ENCODE data around the gene KCNK18.

KCNK18 gene

GRCh38 chr10:117189557-117189956 is 7.7 kb upstream of the KCNK18 start:
- Histone ChIP-seq H3K27me3 (ENCODE audit: insufficient read depth, poor library complexity, severe bottlenecking) (no peaks in the 10 kb centered on the region), H3K4me1 (ENCODE audit: insufficient read depth, poor library complexity, severe bottlenecking) (peaks cover 19% of the 10 kb centered on the region), H3K27ac (ENCODE audit: poor library complexity, severe bottlenecking) (no peak overlapping the region), H3K36me3 (ENCODE audit: low read depth) (no peaks in the 10 kb centered on the region), H3K4me3 (ENCODE audit: severe bottlenecking) (no peak overlapping the region), H3K9me3 (ENCODE audit: severe bottlenecking) (no peaks in the 10 kb centered on the region)
- ATAC-seq (ENCODE audit: low read depth) (no peak), DNase-seq (ENCODE audit: low spot score) (no peak)
- no peak for TF ChIP-seq CTCF (IDR thresholded peaks at IDR 0.05; ENCODE audit: poor library complexity, severe bottlenecking)

DNA sequence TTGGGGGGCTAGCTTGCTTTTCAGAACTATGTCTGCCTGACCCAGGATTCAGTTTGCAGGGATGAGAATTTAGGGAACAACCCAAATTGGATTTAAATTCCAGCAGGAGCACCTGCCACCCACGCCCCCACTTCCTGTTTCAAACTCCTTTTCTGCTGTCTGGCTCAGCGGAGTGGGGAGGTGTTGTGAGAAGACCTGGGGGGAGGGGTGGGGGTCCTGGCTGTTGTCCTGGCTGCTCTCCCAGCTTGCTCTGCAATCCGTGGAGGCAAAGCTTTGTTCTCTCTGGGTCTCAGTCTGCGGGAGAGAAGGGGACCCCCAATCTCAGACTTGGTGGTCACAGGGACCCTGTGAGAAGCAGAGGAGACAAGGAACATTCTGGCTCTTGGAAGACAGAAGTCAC is 799 bp downstream of the KCNK18 start:
- no peak for ATAC-seq (ENCODE audit: low read depth)
- H3K36me3 ChIP-seq (ENCODE audit: low read depth): no peaks in the 10 kb centered on the region
- no peaks in the 10 kb centered on the region for H3K4me1 ChIP-seq (ENCODE audit: insufficient read depth, poor library complexity, severe bottlenecking)
- no peak for DNase-seq (ENCODE audit: low spot score)
- TF ChIP-seq CTCF (IDR thresholded peaks at IDR 0.05; ENCODE audit: poor library complexity, severe bottlenecking): no peak
- no peaks in the 10 kb centered on the region for H3K9me3 ChIP-seq (ENCODE audit: severe bottlenecking)
- H3K27ac ChIP-seq (ENCODE audit: poor library complexity, severe bottlenecking): no peak overlapping the region
- H3K4me3 ChIP-seq (ENCODE audit: severe bottlenecking): no peak overlapping the region
- no peaks in the 10 kb centered on the region for H3K27me3 ChIP-seq (ENCODE audit: insufficient read depth, poor library complexity, severe bottlenecking)

- Histone ChIP-seq H3K9me3 (ENCODE audit: severe bottlenecking) (no peaks in the 10 kb centered on the region), H3K4me3 (ENCODE audit: severe bottlenecking) (no peak overlapping the region), H3K36me3 (ENCODE audit: low read depth) (no peaks in the 10 kb centered on the region), H3K27ac (ENCODE audit: poor library complexity, severe bottlenecking) (no peak overlapping the region), H3K27me3 (ENCODE audit: insufficient read depth, poor library complexity, severe bottlenecking) (no peaks in the 10 kb centered on the region), H3K4me1 (ENCODE audit: insufficient read depth, poor library complexity, severe bottlenecking) (no peaks in the 10 kb centered on the region)
- TF ChIP-seq CTCF (IDR thresholded peaks at IDR 0.05; ENCODE audit: poor library complexity, severe bottlenecking): no peak
- DNase-seq (ENCODE audit: low spot score) (no peak), ATAC-seq (ENCODE audit: low read depth) (no peak)
These were observed 4.5 kb downstream of the KCNK18 start for GRCh38 chr10:117201826-117202225.

GRCh38 chr10:117204316-117204715 is 7.0 kb downstream of the KCNK18 start:
- TF ChIP-seq CTCF (IDR thresholded peaks at IDR 0.05; ENCODE audit: poor library complexity, severe bottlenecking): no peak
- Histone ChIP-seq H3K4me3 (ENCODE audit: severe bottlenecking) (no peak overlapping the region), H3K27me3 (ENCODE audit: insufficient read depth, poor library complexity, severe bottlenecking) (no peaks in the 10 kb centered on the region), H3K36me3 (ENCODE audit: low read depth) (no peaks in the 10 kb centered on the region), H3K4me1 (ENCODE audit: insufficient read depth, poor library complexity, severe bottlenecking) (no peaks in the 10 kb centered on the region), H3K9me3 (ENCODE audit: severe bottlenecking) (no peaks in the 10 kb centered on the region), H3K27ac (ENCODE audit: poor library complexity, severe bottlenecking) (no peak overlapping the region)
- ATAC-seq (ENCODE audit: low read depth) (no peak), DNase-seq (ENCODE audit: low spot score) (no peak)

- H3K27ac ChIP-seq (ENCODE audit: poor library complexity, severe bottlenecking): no peak overlapping the region
These were observed 14.9 kb downstream of the KCNK18 start for GRCh38 chr10:117212176-117212575.

More at GRCh38 chr10:117212176-117212575, 14.9 kb downstream of the KCNK18 start:
- Histone ChIP-seq H3K36me3 (ENCODE audit: low read depth) (no peaks in the 10 kb centered on the region), H3K9me3 (ENCODE audit: severe bottlenecking) (peaks cover 6% of the 10 kb centered on the region), H3K4me3 (ENCODE audit: severe bottlenecking) (no peak overlapping the region), H3K4me1 (ENCODE audit: insufficient read depth, poor library complexity, severe bottlenecking) (no peaks in the 10 kb centered on the region), H3K27me3 (ENCODE audit: insufficient read depth, poor library complexity, severe bottlenecking) (peaks cover 3% of the 10 kb centered on the region)
- no peak for TF ChIP-seq CTCF (IDR thresholded peaks at IDR 0.05; ENCODE audit: poor library complexity, severe bottlenecking)
- ATAC-seq (ENCODE audit: low read depth) (no peak), DNase-seq (ENCODE audit: low spot score) (no peak)

Measured in RWPE2 (cell line).